Transverse colon (tissue), 4 donors: ENCODE measurements around the gene MYLK. TPM values are rescaled to one million over a fixed set of nuclear protein-coding genes. Genes with fewer than 3 reads are reported as not detected.

Source experiments
- DNase-seq: peaks from one replicate; pipeline ENCODE4 v3.0.0-alpha.2; 2019
- H3K27ac ChIP-seq, 4 donors: fragments of 200-600 bp; sonication (generic); 2 replicates each; pipeline ENCODE4 v1.5.1; 2016 to 2018; ENCODE audit warnings: inconsistent platforms in 4 of 4
- H3K27me3 ChIP-seq: fragments of 200-600 bp; sonication (generic); 2 replicates; pipeline ENCODE4 v1.5.1; 2017; ENCODE audit warnings: inconsistent platforms
- H3K36me3 ChIP-seq, 4 donors: fragments of 200-600 bp; sonication (generic); 2 replicates each; pipeline ENCODE4 v1.5.1; 2017 to 2019; ENCODE audit warnings: inconsistent platforms in 4 of 4
- H3K4me1 ChIP-seq, 4 donors: fragments of 200-600 bp; sonication (generic); 2 replicates each; pipeline ENCODE4 v1.5.1; 2017 to 2020; ENCODE audit warnings: inconsistent platforms in 4 of 4
- H3K4me3 ChIP-seq, 4 donors: fragments of 200-600 bp; sonication (generic); 1 replicate in 1 of 4; 2 replicates in 3 of 4; pipeline versions ENCODE4 v1.5.1 to v1.6.1; 2017 to 2019; ENCODE audit warnings: inconsistent platforms in 4 of 4
- H3K9me3 ChIP-seq, 2 donors: fragments of 200-600 bp; sonication (generic); 2 replicates each; pipeline ENCODE4 v1.5.1; 2017 to 2019; ENCODE audit warnings: inconsistent platforms in 2 of 2
- EP300 ChIP-seq: sonication (generic); formaldehyde crosslinking; IDR thresholded peaks from one replicate; pipeline ENCODE4 v1.6.1; 2017; ENCODE audit warnings: antibody characterized with exemption, low read depth
- POLR2A ChIP-seq: fragments of 450-650 bp; IDR thresholded peaks from one replicate; pipeline ENCODE4 v1.6.1; 2016; ENCODE audit warnings: antibody characterized with exemption, mild to moderate bottlenecking, moderate library complexity
- POLR2AphosphoS5 ChIP-seq, 3 donors: sonication (generic); formaldehyde crosslinking; IDR thresholded peaks; one replicate each; pipeline ENCODE4 v1.6.1; 2016; ENCODE audit warnings: antibody characterized with exemption in 3 of 3
- WGBS, 2 donors: methylation state at CpG; one replicate each; pipeline ENCODE4 v1.1.5; 2018; ENCODE audit warnings: low coverage in 1 of 2; 5-methylcytosine and 5-hydroxymethylcytosine counted together
- in situ Hi-C, 4 donors: fragments of 200-750 bp; cut with MboI; loops; one replicate each; pipeline versions ENCODE4 v1.15.0 to v1.15.1; 2017; ENCODE audit warnings: low sequenced_read_pairs in 3 of 4, low pct_ligation_motif_present in 1 of 4, low pct_unique_long_range_greater_than_20kb in 1 of 4
- intact Hi-C: fragments of 100-400 bp; cut with DNase I; formaldehyde crosslinking; loops from one replicate; pipeline ENCODE4 v1.15.1; 2023; ENCODE audit warnings: low total_unique reads
- total RNA-seq, 4 donors: library from RNA; depleted of rRNA; stranded (reverse); fragments of >200 nt; gene quantifications; one replicate each; pipeline ENCODE4 v1.1.0, GENCODE V29; 2016
- TF ChIP-seq, protein P1 (sequence below), 5 experiments: fragments of 200-600 bp in 3 of 5; fragments of 450-650 bp in 2 of 5; sonication (generic) in 3 of 5; IDR thresholded peaks; 1 replicate in 2 of 5; 2 replicates in 3 of 5; pipeline ENCODE4 v1.5.1; 2016 to 2017; ENCODE audit warnings: antibody characterized with exemption in 5 of 5, inconsistent platforms in 3 of 5, mild to moderate bottlenecking in 2 of 5, moderate library complexity in 1 of 5

The MYLK gene
- total RNA-seq, 4 donors from 2014 or later = 230 to 527 (median 349) TPM

DNA sequence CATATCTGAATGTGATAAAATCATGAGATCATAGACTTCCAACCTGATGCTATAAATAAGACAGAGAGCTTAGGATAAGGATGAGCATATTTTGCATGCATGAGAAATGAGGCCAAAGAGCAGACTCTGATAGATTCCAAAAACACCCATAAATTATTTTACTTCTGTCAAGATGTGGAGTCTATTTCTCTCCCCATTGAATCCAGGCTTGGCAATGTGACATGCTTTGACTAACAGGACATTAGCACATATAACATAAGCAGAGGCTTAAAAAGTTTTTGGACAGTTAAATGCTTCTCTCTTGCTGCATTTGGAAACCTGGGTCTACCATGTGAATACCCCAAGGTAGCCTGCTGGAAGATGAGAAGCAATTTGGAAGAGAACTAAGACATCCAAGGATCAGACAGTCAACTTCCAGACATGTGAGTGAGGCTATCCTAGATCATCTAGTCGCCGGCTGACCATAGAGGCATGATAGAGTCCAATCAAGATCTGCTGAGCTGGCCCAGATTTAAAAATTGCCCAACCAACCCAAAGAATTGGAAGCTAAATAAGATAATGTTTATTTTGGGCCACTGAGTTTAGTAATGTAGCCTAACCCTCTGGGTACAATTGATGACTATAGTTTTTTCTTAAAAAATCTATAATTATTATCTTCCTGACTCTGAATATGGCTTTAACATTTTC lies 30.3 kb downstream of the MYLK start:
- H3K9me3 ChIP-seq = peaks cover 0 to 2% of the 10 kb centered on the region in 2 donors
- DNase-seq = no peak
- no peaks in the 10 kb centered on the region for H3K36me3 ChIP-seq
- no peaks in the 10 kb centered on the region for H3K27me3 ChIP-seq
- no peak overlapping the region for H3K27ac ChIP-seq
- in situ Hi-C loops = no loop called here
- no peak overlapping the region for H3K4me3 ChIP-seq
- WGBS, 2 donors = 68 to 82% methylated on average over 2 of the region's 2 CpGs
- intact Hi-C loops = no loop called here
- no peaks in the 10 kb centered on the region for H3K4me1 ChIP-seq
- TF ChIP-seq, protein P1, sequence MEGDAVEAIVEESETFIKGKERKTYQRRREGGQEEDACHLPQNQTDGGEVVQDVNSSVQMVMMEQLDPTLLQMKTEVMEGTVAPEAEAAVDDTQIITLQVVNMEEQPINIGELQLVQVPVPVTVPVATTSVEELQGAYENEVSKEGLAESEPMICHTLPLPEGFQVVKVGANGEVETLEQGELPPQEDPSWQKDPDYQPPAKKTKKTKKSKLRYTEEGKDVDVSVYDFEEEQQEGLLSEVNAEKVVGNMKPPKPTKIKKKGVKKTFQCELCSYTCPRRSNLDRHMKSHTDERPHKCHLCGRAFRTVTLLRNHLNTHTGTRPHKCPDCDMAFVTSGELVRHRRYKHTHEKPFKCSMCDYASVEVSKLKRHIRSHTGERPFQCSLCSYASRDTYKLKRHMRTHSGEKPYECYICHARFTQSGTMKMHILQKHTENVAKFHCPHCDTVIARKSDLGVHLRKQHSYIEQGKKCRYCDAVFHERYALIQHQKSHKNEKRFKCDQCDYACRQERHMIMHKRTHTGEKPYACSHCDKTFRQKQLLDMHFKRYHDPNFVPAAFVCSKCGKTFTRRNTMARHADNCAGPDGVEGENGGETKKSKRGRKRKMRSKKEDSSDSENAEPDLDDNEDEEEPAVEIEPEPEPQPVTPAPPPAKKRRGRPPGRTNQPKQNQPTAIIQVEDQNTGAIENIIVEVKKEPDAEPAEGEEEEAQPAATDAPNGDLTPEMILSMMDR (IDR thresholded peaks at IDR 0.05) = no peak
- TF ChIP-seq POLR2A (no peak), EP300 (no peak), POLR2AphosphoS5 (IDR thresholded peaks at IDR 0.05) (no peak)

DNA sequence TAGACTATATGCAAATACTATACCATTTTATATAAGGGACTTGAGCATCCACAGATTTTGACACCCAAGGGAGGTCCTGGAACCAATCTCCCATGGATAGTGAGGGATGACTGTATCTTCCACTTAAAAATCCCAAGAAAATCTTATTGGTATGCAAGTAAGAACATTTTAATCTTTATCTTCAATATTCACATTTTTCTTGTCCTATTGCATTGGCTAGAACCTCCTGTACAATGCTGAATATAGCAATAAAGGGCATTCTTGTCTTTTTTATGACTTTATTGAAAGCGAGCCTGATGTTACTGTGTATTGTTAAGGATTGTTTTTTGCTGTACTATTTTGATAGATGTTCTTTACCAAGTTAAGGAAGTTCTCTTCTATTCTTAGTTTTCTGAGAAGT lies 36.9 kb downstream of the MYLK start:
- H3K27ac ChIP-seq = no peak overlapping the region
- intact Hi-C loops = no loop called here
- in situ Hi-C loops = no loop called here
- DNase-seq = no peak
- TF ChIP-seq EP300 (no peak), POLR2A (no peak), POLR2AphosphoS5 (IDR thresholded peaks at IDR 0.05) (no peak)
- TF ChIP-seq, protein P1 (IDR thresholded peaks at IDR 0.05) = no peak
- peaks cover 23 to 25% of the 10 kb centered on the region in 2 donors for H3K9me3 ChIP-seq
- H3K27me3 ChIP-seq = no peaks in the 10 kb centered on the region
- H3K36me3 ChIP-seq = no peaks in the 10 kb centered on the region
- H3K4me1 ChIP-seq = no peaks in the 10 kb centered on the region
- no peak overlapping the region for H3K4me3 ChIP-seq
- 33 to 78% methylated on average over 1 of the region's 1 CpG for WGBS, 2 donors

DNA sequence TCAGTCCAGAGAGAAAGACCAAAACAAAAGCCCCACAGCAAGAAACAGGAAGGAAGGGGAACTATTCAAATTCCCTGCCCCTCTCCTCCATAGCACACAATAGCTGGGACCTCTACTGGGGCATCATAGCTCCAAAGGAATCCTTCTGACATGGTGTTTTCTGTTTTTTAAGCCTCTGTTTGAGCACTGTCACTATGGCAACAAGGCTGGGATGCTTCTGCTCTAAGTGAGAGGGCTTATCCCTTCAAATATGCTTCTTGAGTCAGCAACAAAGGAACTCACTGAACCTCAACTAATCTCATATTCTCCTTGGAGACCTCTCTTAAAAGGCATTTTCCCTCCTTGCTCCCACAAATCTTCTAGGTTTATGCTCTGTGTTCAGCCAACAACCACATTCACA lies 40.5 kb downstream of the MYLK start:
- Histone ChIP-seq H3K4me3 (no peak overlapping the region), H3K27ac (no peak overlapping the region), H3K9me3 (peaks cover 24 to 29% of the 10 kb centered on the region in 2 donors), H3K27me3 (no peaks in the 10 kb centered on the region), H3K4me1 (no peaks in the 10 kb centered on the region), H3K36me3 (no peaks in the 10 kb centered on the region)
- intact Hi-C loops = no loop called here
- DNase-seq = no peak
- in situ Hi-C loops = no loop called here
- TF ChIP-seq POLR2AphosphoS5 (IDR thresholded peaks at IDR 0.05) (no peak), EP300 (no peak), POLR2A (no peak)
- TF ChIP-seq, protein P1 (IDR thresholded peaks at IDR 0.05) = no peak

DNA sequence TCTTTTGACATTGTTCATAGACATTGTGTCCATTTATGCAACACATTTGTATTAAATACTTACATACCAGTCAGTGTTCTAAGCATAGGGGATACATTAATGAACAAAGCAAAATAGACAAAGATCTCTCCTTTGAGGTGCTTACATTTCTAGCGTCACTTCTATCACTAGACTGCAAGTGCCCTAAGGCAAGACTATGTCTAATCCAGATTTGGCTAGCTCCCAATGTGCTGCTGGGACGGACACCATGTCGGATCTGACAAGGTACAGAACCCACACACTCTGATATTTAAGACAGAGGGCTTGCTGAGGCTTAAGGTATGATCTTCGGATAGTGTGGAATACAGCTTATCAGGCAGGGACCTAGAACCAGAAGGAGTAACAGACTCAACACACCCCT lies 41.4 kb downstream of the MYLK start:
- no peaks in the 10 kb centered on the region for H3K4me1 ChIP-seq
- no peak for DNase-seq
- 91 to 100% methylated on average over 1 to 4 of the region's 4 CpGs for WGBS, 2 donors
- TF ChIP-seq POLR2AphosphoS5 (IDR thresholded peaks at IDR 0.05) (no peak), POLR2A (no peak), EP300 (no peak)
- TF ChIP-seq, protein P1 (IDR thresholded peaks at IDR 0.05) = no peak
- H3K36me3 ChIP-seq = no peaks in the 10 kb centered on the region
- in situ Hi-C loops (no loop called here), intact Hi-C loops (no loop called here)
- H3K27me3 ChIP-seq = no peaks in the 10 kb centered on the region
- H3K9me3 ChIP-seq = peaks cover 17 to 19% of the 10 kb centered on the region in 2 donors
- H3K4me3 ChIP-seq = no peak overlapping the region
- no peak overlapping the region for H3K27ac ChIP-seq
